HEK293 (cell line): ENCODE results near the gene ARHGDIA.
A peak's percentile ranks its signal among the peaks of the same experiment; 100 is the strongest.

Experiments
- GFI1B ChIP-seq: fragments of 450-650 bp; formaldehyde crosslinking; IDR thresholded peaks from 2 replicates; pipeline ENCODE4 v1.5.1; 2016; ENCODE audit warnings: missing biosample characterization, missing genetic modification characterization
- GLIS2 ChIP-seq: fragments of 450-650 bp; formaldehyde crosslinking; IDR thresholded peaks from 2 replicates; pipeline ENCODE4 v1.5.1; 2016; ENCODE audit warnings: missing biosample characterization, missing genetic modification characterization
- KLF8 ChIP-seq: fragments of 450-650 bp; formaldehyde crosslinking; IDR thresholded peaks from 2 replicates; pipeline ENCODE4 v1.5.1; 2016; ENCODE audit warnings: missing biosample characterization, missing genetic modification characterization
- SALL2 ChIP-seq: fragments of 450-650 bp; formaldehyde crosslinking; IDR thresholded peaks from 2 replicates; pipeline ENCODE4 v1.5.0; 2017; ENCODE audit warnings: missing biosample characterization, mild to moderate bottlenecking, missing genetic modification characterization, borderline replicate concordance
- ZBTB48 ChIP-seq: fragments of 450-650 bp; formaldehyde crosslinking; IDR thresholded peaks from 2 replicates; pipeline ENCODE4 v1.5.1; 2016; ENCODE audit warnings: missing biosample characterization, missing genetic modification characterization
- ZNF114 ChIP-seq: fragments of 450-650 bp; formaldehyde crosslinking; IDR thresholded peaks from 2 replicates; pipeline ENCODE4 v1.5.0; 2017; ENCODE audit warnings: missing biosample characterization, missing genetic modification characterization
- ZNF169 ChIP-seq: fragments of 450-650 bp; formaldehyde crosslinking; IDR thresholded peaks from 2 replicates; pipeline ENCODE4 v1.5.1; 2016; ENCODE audit warnings: missing biosample characterization, missing genetic modification characterization
- ZNF2 ChIP-seq: fragments of 450-650 bp; formaldehyde crosslinking; IDR thresholded peaks from 2 replicates; pipeline ENCODE4 v1.5.1; 2016; ENCODE audit warnings: missing biosample characterization, missing genetic modification characterization
- ZNF239 ChIP-seq: fragments of 450-650 bp; formaldehyde crosslinking; IDR thresholded peaks from 2 replicates; pipeline ENCODE4 v1.5.1; 2016; ENCODE audit warnings: missing biosample characterization, missing genetic modification characterization
- ZNF248 ChIP-seq: fragments of 450-650 bp; formaldehyde crosslinking; IDR thresholded peaks from 2 replicates; pipeline ENCODE4 v1.5.1; 2017; ENCODE audit warnings: missing biosample characterization, missing genetic modification characterization
- ZNF266 ChIP-seq: fragments of 450-650 bp; formaldehyde crosslinking; IDR thresholded peaks from 2 replicates; pipeline ENCODE4 v1.5.1; 2016; ENCODE audit warnings: missing biosample characterization, missing genetic modification characterization, low read depth
- ZNF302 ChIP-seq: fragments of 450-650 bp; formaldehyde crosslinking; IDR thresholded peaks from 2 replicates; pipeline ENCODE4 v1.5.1; 2016; ENCODE audit warnings: missing biosample characterization, missing genetic modification characterization, low read depth
- ZNF335 ChIP-seq: fragments of 450-650 bp; formaldehyde crosslinking; conservative IDR thresholded peaks from 2 replicates; pipeline ENCODE4 v1.5.1; 2016; ENCODE audit warnings: missing biosample characterization, missing genetic modification characterization
- ZNF398 ChIP-seq: fragments of 450-650 bp; formaldehyde crosslinking; IDR thresholded peaks from 2 replicates; pipeline ENCODE4 v1.5.1; 2017; ENCODE audit warnings: missing biosample characterization, missing genetic modification characterization
- ZNF426 ChIP-seq: fragments of 450-650 bp; formaldehyde crosslinking; IDR thresholded peaks from 2 replicates; pipeline ENCODE4 v1.5.1; 2017; ENCODE audit warnings: missing biosample characterization, missing genetic modification characterization, mild to moderate bottlenecking, inconsistent platforms, moderate library complexity
- ZNF548 ChIP-seq: fragments of 450-650 bp; formaldehyde crosslinking; IDR thresholded peaks from 2 replicates; pipeline ENCODE4 v1.5.1; 2016; ENCODE audit warnings: missing biosample characterization, missing genetic modification characterization
- ZNF704 ChIP-seq: fragments of 450-650 bp; formaldehyde crosslinking; IDR thresholded peaks from 2 replicates; pipeline ENCODE4 v1.5.1; 2016; ENCODE audit warnings: missing biosample characterization, missing genetic modification characterization
- TF ChIP-seq, protein P1 (sequence below): fragments of 450-650 bp; IDR thresholded peaks from 2 replicates; pipeline ENCODE4 v1.5.1; 2018; ENCODE audit warnings: missing biosample characterization, mild to moderate bottlenecking, missing genetic modification characterization
- TF ChIP-seq, protein P2 (sequence below): fragments of 450-650 bp; formaldehyde crosslinking; IDR thresholded peaks from 2 replicates; pipeline ENCODE4 v1.5.1; 2016; ENCODE audit warnings: missing biosample characterization, missing genetic modification characterization, borderline replicate concordance
- TF ChIP-seq, protein P3 (sequence below): fragments of 450-650 bp; formaldehyde crosslinking; IDR thresholded peaks from 2 replicates; pipeline ENCODE4 v1.5.1; 2017; ENCODE audit warnings: missing biosample characterization, missing genetic modification characterization
- TF ChIP-seq, protein P4 (sequence below): fragments of 450-650 bp; formaldehyde crosslinking; IDR thresholded peaks from 2 replicates; pipeline ENCODE4; 2016; ENCODE audit warnings: missing biosample characterization, missing genetic modification characterization
- TF ChIP-seq, protein P5 (sequence below): fragments of 450-650 bp; formaldehyde crosslinking; IDR thresholded peaks from 2 replicates; pipeline ENCODE4 v1.5.1; 2016; ENCODE audit warnings: missing biosample characterization, missing genetic modification characterization
- TF ChIP-seq, protein P6 (sequence below): fragments of 450-650 bp; formaldehyde crosslinking; conservative IDR thresholded peaks from 2 replicates; pipeline ENCODE4 v1.5.1; 2016; ENCODE audit warnings: low read depth, missing biosample characterization, missing genetic modification characterization

Gene ARHGDIA

GRCh38 chr17:81860756-81861568, 10.2 kb downstream of the ARHGDIA start (continued):
- TF ChIP-seq ZNF239 (tag by site-specific recombination), result no peak
- TF ChIP-seq SALL2 (tag by site-specific recombination), result no peak
- no peak for TF ChIP-seq ZNF302 (tag by site-specific recombination)
- no peak for TF ChIP-seq ZNF704 (tag by site-specific recombination)
- no peak for TF ChIP-seq ZNF398
- TF ChIP-seq ZNF266 (tag by site-specific recombination), result no peak
- TF ChIP-seq GFI1B (tag by site-specific recombination), result no peak
- no peak; the same call in 1 of the 2 replicates for TF ChIP-seq ZNF2 (tag by site-specific recombination)
- TF ChIP-seq ZBTB48 (tag by site-specific recombination), result peak; percentile 52; the same call in 1 of the 2 replicates
- TF ChIP-seq, protein P1, sequence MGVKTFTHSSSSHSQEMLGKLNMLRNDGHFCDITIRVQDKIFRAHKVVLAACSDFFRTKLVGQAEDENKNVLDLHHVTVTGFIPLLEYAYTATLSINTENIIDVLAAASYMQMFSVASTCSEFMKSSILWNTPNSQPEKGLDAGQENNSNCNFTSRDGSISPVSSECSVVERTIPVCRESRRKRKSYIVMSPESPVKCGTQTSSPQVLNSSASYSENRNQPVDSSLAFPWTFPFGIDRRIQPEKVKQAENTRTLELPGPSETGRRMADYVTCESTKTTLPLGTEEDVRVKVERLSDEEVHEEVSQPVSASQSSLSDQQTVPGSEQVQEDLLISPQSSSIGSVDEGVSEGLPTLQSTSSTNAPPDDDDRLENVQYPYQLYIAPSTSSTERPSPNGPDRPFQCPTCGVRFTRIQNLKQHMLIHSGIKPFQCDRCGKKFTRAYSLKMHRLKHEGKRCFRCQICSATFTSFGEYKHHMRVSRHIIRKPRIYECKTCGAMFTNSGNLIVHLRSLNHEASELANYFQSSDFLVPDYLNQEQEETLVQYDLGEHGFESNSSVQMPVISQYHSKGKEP (tag by site-specific recombination), result no peak
- TF ChIP-seq ZNF548 (tag by site-specific recombination), result no peak
- TF ChIP-seq, protein P2, sequence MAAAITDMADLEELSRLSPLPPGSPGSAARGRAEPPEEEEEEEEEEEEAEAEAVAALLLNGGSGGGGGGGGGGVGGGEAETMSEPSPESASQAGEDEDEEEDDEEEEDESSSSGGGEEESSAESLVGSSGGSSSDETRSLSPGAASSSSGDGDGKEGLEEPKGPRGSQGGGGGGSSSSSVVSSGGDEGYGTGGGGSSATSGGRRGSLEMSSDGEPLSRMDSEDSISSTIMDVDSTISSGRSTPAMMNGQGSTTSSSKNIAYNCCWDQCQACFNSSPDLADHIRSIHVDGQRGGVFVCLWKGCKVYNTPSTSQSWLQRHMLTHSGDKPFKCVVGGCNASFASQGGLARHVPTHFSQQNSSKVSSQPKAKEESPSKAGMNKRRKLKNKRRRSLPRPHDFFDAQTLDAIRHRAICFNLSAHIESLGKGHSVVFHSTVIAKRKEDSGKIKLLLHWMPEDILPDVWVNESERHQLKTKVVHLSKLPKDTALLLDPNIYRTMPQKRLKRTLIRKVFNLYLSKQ (tag by site-specific recombination), result no peak
- TF ChIP-seq ZNF248, result no peak
- TF ChIP-seq ZNF426, result no peak
- TF ChIP-seq, protein P3, sequence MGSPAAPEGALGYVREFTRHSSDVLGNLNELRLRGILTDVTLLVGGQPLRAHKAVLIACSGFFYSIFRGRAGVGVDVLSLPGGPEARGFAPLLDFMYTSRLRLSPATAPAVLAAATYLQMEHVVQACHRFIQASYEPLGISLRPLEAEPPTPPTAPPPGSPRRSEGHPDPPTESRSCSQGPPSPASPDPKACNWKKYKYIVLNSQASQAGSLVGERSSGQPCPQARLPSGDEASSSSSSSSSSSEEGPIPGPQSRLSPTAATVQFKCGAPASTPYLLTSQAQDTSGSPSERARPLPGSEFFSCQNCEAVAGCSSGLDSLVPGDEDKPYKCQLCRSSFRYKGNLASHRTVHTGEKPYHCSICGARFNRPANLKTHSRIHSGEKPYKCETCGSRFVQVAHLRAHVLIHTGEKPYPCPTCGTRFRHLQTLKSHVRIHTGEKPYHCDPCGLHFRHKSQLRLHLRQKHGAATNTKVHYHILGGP (tag by site-specific recombination), result no peak
- TF ChIP-seq, protein P4, sequence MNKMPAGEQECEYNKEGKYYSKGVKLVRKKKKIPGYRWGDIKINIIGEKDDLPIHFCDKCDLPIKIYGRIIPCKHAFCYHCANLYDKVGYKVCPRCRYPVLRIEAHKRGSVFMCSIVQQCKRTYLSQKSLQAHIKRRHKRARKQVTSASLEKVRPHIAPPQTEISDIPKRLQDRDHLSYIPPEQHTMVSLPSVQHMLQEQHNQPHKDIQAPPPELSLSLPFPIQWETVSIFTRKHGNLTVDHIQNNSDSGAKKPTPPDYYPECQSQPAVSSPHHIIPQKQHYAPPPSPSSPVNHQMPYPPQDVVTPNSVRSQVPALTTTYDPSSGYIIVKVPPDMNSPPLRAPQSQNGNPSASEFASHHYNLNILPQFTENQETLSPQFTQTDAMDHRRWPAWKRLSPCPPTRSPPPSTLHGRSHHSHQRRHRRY (tag by site-specific recombination), result no peak
- no peak for TF ChIP-seq ZNF169 (tag by site-specific recombination)
- TF ChIP-seq, protein P5, sequence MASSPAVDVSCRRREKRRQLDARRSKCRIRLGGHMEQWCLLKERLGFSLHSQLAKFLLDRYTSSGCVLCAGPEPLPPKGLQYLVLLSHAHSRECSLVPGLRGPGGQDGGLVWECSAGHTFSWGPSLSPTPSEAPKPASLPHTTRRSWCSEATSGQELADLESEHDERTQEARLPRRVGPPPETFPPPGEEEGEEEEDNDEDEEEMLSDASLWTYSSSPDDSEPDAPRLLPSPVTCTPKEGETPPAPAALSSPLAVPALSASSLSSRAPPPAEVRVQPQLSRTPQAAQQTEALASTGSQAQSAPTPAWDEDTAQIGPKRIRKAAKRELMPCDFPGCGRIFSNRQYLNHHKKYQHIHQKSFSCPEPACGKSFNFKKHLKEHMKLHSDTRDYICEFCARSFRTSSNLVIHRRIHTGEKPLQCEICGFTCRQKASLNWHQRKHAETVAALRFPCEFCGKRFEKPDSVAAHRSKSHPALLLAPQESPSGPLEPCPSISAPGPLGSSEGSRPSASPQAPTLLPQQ (tag by site-specific recombination), result peak; percentile 67; the same call in 1 of the 2 replicates
- peak; percentile 91 for TF ChIP-seq ZNF335 (tag by site-specific recombination)
- peak; percentile 44; the same call in 1 of the 2 replicates for TF ChIP-seq GLIS2 (tag by site-specific recombination)
- TF ChIP-seq ZNF114, result no peak
- TF ChIP-seq KLF8 (tag by site-specific recombination), result peak; percentile 73; the same call in 1 of the 2 replicates
- TF ChIP-seq, protein P6, sequence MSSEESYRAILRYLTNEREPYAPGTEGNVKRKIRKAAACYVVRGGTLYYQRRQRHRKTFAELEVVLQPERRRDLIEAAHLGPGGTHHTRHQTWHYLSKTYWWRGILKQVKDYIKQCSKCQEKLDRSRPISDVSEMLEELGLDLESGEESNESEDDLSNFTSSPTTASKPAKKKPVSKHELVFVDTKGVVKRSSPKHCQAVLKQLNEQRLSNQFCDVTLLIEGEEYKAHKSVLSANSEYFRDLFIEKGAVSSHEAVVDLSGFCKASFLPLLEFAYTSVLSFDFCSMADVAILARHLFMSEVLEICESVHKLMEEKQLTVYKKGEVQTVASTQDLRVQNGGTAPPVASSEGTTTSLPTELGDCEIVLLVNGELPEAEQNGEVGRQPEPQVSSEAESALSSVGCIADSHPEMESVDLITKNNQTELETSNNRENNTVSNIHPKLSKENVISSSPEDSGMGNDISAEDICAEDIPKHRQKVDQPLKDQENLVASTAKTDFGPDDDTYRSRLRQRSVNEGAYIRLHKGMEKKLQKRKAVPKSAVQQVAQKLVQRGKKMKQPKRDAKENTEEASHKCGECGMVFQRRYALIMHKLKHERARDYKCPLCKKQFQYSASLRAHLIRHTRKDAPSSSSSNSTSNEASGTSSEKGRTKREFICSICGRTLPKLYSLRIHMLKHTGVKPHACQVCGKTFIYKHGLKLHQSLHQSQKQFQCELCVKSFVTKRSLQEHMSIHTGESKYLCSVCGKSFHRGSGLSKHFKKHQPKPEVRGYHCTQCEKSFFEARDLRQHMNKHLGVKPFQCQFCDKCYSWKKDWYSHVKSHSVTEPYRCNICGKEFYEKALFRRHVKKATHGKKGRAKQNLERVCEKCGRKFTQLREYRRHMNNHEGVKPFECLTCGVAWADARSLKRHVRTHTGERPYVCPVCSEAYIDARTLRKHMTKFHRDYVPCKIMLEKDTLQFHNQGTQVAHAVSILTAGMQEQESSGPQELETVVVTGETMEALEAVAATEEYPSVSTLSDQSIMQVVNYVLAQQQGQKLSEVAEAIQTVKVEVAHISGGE (tag by site-specific recombination), result peak; percentile 87
